Astrocyte (in vitro differentiated cells and primary cell): ENCODE measurements around the gene RALGPS1. TPM values are rescaled to one million over a fixed set of nuclear protein-coding genes. Genes with fewer than 3 reads are reported as not detected.

Experiments used
- DNase-seq: peaks from one replicate; pipeline ENCODE4 v3.0.0-alpha.2; 2010; ENCODE audit warnings: low read depth
- FAIRE-seq: peaks from 2 replicates; lab custom pipeline; 2011; peaks lifted over from hg19 to GRCh38; lab: Jason Lieb, UNC
- H2AFZ ChIP-seq: 2 replicates; pipeline ENCODE4 v1.6.0; 2012; ENCODE audit warnings: low read depth, low read length, inconsistent platforms
- H3K27ac ChIP-seq: 2 replicates; pipeline ENCODE4 v1.5.1; 2011; ENCODE audit warnings: low read depth, low read length, inconsistent platforms
- H3K27me3 ChIP-seq: 2 replicates; pipeline ENCODE4 v1.6.0; 2011; ENCODE audit warnings: low read length, inconsistent platforms; ENCODE audit not compliant: insufficient read depth
- H3K36me3 ChIP-seq: 2 replicates; pipeline ENCODE4 v1.5.1; 2011; ENCODE audit warnings: low read length, inconsistent platforms; ENCODE audit not compliant: insufficient read depth
- H3K4me1 ChIP-seq: 2 replicates; pipeline ENCODE4 v1.5.1; 2011; ENCODE audit warnings: low read length, inconsistent platforms; ENCODE audit not compliant: insufficient read depth
- H3K4me2 ChIP-seq: 2 replicates; pipeline ENCODE4 v1.6.0; 2012; ENCODE audit warnings: low read length, inconsistent platforms
- H3K4me3 ChIP-seq: 2 replicates; pipeline ENCODE4 v1.5.1; 2011; ENCODE audit warnings: low read depth, mild to moderate bottlenecking, low read length, inconsistent platforms; ENCODE audit not compliant: insufficient read depth
- H3K79me2 ChIP-seq: 2 replicates; pipeline ENCODE4 v1.6.0; 2012; ENCODE audit warnings: mild to moderate bottlenecking, low read length, inconsistent platforms; ENCODE audit not compliant: insufficient read depth
- H3K9ac ChIP-seq: 2 replicates; pipeline ENCODE4 v1.6.0; 2012; ENCODE audit warnings: mild to moderate bottlenecking, low read length, inconsistent platforms
- H3K9me3 ChIP-seq: 2 replicates; pipeline ENCODE4 v1.5.1; 2012; ENCODE audit warnings: low read depth, mild to moderate bottlenecking, low read length, inconsistent platforms; ENCODE audit not compliant: insufficient read depth
- H4K20me1 ChIP-seq: 2 replicates; pipeline ENCODE4 v1.6.0; 2012; ENCODE audit warnings: low read length, inconsistent platforms; ENCODE audit not compliant: insufficient read depth
- H3K27ac Mint-ChIP-seq: one replicate; pipeline ENCODE4 v1.8.0; 2021; ENCODE audit warnings: mild to moderate bottlenecking, mixed read lengths; ENCODE audit not compliant: unreplicated experiment
- H3K27me3 Mint-ChIP-seq: one replicate; pipeline ENCODE4 v1.8.0; 2021; ENCODE audit warnings: low read depth, mixed read lengths; ENCODE audit not compliant: unreplicated experiment
- H3K36me3 Mint-ChIP-seq: one replicate; pipeline ENCODE4 v1.8.0; 2021; ENCODE audit warnings: low read depth, mixed read lengths; ENCODE audit not compliant: unreplicated experiment
- H3K4me1 Mint-ChIP-seq: one replicate; pipeline ENCODE4 v1.8.0; 2021; ENCODE audit warnings: low read depth, mixed read lengths; ENCODE audit not compliant: unreplicated experiment
- H3K4me3 Mint-ChIP-seq: one replicate; pipeline ENCODE4 v1.8.0; 2021; ENCODE audit warnings: mild to moderate bottlenecking, moderate library complexity, mixed read lengths; ENCODE audit not compliant: unreplicated experiment
- H3K9me3 Mint-ChIP-seq: one replicate; pipeline ENCODE4 v1.8.0; 2021; ENCODE audit warnings: mild to moderate bottlenecking, mixed read lengths; ENCODE audit not compliant: unreplicated experiment
- EZH2 ChIP-seq: IDR thresholded peaks from 2 replicates; pipeline ENCODE4 v1.6.1; 2012; ENCODE audit warnings: mild to moderate bottlenecking, low read length, inconsistent platforms; ENCODE audit not compliant: insufficient read depth
- total RNA-seq: library from RNA; stranded (reverse); gene quantifications from 2 replicates; pipeline ENCODE4 v1.2.1, GENCODE V29; 2021
- TF ChIP-seq, protein P1 (sequence below): IDR thresholded peaks from 2 replicates; pipeline ENCODE4 v1.5.1; 2011; ENCODE audit warnings: low read depth, mild to moderate bottlenecking, inconsistent platforms, low read length, moderate library complexity; ENCODE audit not compliant: insufficient read depth

The RALGPS1 gene
- total RNA-seq, 1 donor from 2014 or later = 2.8 TPM

- peaks cover 4% of the 10 kb centered on the region for H3K4me1 Mint-ChIP-seq
- H3K4me3 Mint-ChIP-seq = no peak overlapping the region
- no peaks in the 10 kb centered on the region for H3K36me3 Mint-ChIP-seq
These were observed 301.8 kb downstream of the RALGPS1 start for GRCh38 chr9:127216210-127216887.

GRCh38 chr9:127216888-127217217 is 302.3 kb downstream of the RALGPS1 start:
- no peak overlapping the region for H3K27ac ChIP-seq
- no peak for TF ChIP-seq EZH2
- TF ChIP-seq, protein P1, sequence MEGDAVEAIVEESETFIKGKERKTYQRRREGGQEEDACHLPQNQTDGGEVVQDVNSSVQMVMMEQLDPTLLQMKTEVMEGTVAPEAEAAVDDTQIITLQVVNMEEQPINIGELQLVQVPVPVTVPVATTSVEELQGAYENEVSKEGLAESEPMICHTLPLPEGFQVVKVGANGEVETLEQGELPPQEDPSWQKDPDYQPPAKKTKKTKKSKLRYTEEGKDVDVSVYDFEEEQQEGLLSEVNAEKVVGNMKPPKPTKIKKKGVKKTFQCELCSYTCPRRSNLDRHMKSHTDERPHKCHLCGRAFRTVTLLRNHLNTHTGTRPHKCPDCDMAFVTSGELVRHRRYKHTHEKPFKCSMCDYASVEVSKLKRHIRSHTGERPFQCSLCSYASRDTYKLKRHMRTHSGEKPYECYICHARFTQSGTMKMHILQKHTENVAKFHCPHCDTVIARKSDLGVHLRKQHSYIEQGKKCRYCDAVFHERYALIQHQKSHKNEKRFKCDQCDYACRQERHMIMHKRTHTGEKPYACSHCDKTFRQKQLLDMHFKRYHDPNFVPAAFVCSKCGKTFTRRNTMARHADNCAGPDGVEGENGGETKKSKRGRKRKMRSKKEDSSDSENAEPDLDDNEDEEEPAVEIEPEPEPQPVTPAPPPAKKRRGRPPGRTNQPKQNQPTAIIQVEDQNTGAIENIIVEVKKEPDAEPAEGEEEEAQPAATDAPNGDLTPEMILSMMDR = no peak
- H3K4me1 ChIP-seq = no peaks in the 10 kb centered on the region
- H3K4me1 Mint-ChIP-seq = peaks cover 4% of the 10 kb centered on the region
- no peaks in the 10 kb centered on the region for H3K9me3 Mint-ChIP-seq
- no peaks in the 10 kb centered on the region for H3K9me3 ChIP-seq
- no peak overlapping the region for H2AFZ ChIP-seq
- no peak overlapping the region for H3K4me3 Mint-ChIP-seq
- no peaks in the 10 kb centered on the region for H3K36me3 ChIP-seq
- peaks cover 28% of the 10 kb centered on the region for H3K27me3 Mint-ChIP-seq
- no peaks in the 10 kb centered on the region for H4K20me1 ChIP-seq
- no peak for DNase-seq
- no peak overlapping the region for H3K9ac ChIP-seq
- H3K79me2 ChIP-seq = no peaks in the 10 kb centered on the region
- H3K36me3 Mint-ChIP-seq = no peaks in the 10 kb centered on the region
- peaks cover 18% of the 10 kb centered on the region for H3K27me3 ChIP-seq
- no peak overlapping the region for H3K27ac Mint-ChIP-seq
- H3K4me2 ChIP-seq = no peak overlapping the region
- FAIRE-seq = no peak
- H3K4me3 ChIP-seq = no peak overlapping the region

More at GRCh38 chr9:127216210-127216887, 301.8 kb downstream of the RALGPS1 start:
- Mint-ChIP-seq H3K27me3 (peaks cover 27% of the 10 kb centered on the region), H3K9me3 (no peaks in the 10 kb centered on the region), H3K27ac (no peak overlapping the region)
- H3K4me2 ChIP-seq = no peak overlapping the region
- peaks cover 15% of the 10 kb centered on the region for H3K27me3 ChIP-seq
- H3K36me3 ChIP-seq = no peaks in the 10 kb centered on the region
- no peaks in the 10 kb centered on the region for H4K20me1 ChIP-seq
- no peaks in the 10 kb centered on the region for H3K4me1 ChIP-seq
- no peak overlapping the region for H3K4me3 ChIP-seq
- H3K27ac ChIP-seq = no peak overlapping the region
- no peak overlapping the region for H3K9ac ChIP-seq
- no peak overlapping the region for H2AFZ ChIP-seq
- DNase-seq (no peak), FAIRE-seq (no peak)
- H3K79me2 ChIP-seq = no peaks in the 10 kb centered on the region
- H3K9me3 ChIP-seq = no peaks in the 10 kb centered on the region
- TF ChIP-seq, protein P1 = no peak
- no peak for TF ChIP-seq EZH2

DNA sequence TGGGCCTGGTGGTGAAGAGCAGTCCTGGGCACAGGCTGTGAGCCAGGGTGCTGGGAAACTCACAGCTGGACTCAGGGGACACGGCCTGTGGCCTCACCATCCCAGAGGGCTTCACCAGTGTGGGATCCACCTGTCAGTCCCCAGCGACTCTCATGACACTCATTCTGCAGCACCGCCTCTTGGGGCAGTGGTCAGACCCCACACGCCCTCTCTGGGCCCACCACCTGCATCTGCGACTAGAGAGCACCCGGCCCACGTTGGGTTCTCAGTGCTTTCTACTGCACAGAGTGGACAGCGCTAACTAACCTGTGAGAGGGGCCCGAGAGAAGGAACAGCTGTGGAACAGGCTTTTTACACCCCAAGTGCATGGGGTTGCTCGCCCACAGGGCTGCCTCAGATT is 304.2 kb downstream of the RALGPS1 start:
- Histone ChIP-seq H3K4me2 (no peak overlapping the region), H3K27ac (no peak overlapping the region), H3K9me3 (no peaks in the 10 kb centered on the region), H3K79me2 (no peaks in the 10 kb centered on the region), H4K20me1 (no peaks in the 10 kb centered on the region), H3K36me3 (no peaks in the 10 kb centered on the region), H3K4me3 (no peak overlapping the region), H3K27me3 (peaks cover 27% of the 10 kb centered on the region), H3K4me1 (no peaks in the 10 kb centered on the region), H2AFZ (no peak overlapping the region), H3K9ac (no peak overlapping the region)
- DNase-seq = no peak
- Mint-ChIP-seq H3K36me3 (no peaks in the 10 kb centered on the region), H3K27me3 (peaks cover 39% of the 10 kb centered on the region), H3K9me3 (no peaks in the 10 kb centered on the region), H3K4me3 (no peak overlapping the region), H3K4me1 (peaks cover 4% of the 10 kb centered on the region), H3K27ac (no peak overlapping the region)
- TF ChIP-seq, protein P1 = no peak
- no peak for TF ChIP-seq EZH2
- FAIRE-seq = no peak
